Measurements from ENCODE around the gene CETN3.

The CETN3 gene

DNA sequence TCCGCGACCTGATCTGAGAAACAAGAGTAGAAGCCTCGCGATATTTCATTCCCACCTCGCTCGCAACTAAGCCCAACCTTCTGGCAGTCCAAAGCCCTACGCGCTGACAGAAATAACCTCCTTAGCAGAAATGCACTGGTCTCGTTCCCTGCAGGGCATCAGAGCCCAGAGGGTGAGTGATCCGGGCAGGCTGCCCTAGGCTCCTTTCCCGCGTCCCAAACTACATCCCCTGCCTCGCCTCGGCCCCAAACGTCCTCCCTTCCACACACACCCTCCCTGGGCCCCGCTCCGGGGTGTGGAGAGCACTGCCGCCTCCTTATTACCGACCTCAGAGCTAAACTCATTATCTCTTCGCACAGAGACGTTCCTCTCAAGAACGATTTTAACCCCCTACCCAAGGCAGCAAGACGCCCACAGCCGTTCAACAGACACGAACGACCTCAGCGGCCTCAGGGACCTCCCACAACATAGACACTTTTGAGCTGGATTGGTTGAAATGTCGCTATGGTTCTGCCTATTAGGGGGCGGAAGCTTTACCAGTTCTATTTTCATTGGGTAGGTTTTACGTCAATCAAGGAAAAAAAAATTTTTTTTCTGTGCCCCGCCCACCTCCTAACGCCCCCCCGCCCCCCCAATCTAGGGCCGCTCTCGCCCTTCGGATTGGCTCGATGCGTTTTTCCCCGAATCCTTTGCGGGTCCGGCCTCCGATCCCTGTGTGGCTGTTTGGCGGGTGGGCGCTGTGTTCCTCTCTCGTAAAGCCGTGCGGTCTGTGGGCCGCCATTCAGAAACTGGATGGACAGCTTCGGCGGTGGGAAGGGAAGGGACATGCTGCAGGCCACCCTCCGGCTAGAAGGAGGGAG is at the start of gene CETN3:
TSS of gene CETN3 (minus strand) at position 439 of the 860 bp plus-strand sequence. CDS start at position 344, 95 bp downstream.
- DNase-seq (ENCODE audit: low spot score in 2 of 2) (peak; percentile 67 to 92), ATAC-seq (peak; percentile 96)
- H3K27ac Mint-ChIP-seq: no peak within 1 kb of the TSS
- no peaks in the 10 kb centered on the region for H3K9me3 Mint-ChIP-seq
- peaks cover 32% of the 10 kb centered on the region for H3K36me3 Mint-ChIP-seq
- no peak within 1 kb of the TSS for H3K4me3 Mint-ChIP-seq
- peaks cover 13% of the 10 kb centered on the region for H3K4me1 Mint-ChIP-seq

DNA sequence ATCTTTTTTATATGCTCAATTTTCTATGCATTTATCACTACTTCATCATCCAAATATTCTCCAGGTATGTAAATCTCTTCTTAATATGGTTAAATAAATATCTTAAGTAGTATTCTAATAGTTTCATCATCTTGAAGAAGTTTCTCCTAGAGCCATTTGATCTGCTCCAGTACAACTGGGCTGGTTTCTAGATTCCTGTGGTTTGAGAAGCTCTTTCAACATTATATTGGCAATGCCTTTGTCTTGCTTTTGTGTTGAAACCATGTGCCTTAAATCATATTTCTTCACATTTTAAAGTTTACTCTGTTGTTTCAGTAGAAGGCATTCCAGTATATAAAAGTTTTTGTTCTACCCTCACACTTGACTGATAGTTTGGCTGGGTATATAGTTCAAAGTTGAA is 37.4 kb upstream of the CETN3 start:
- Mint-ChIP-seq H3K36me3 (no peaks in the 10 kb centered on the region), H3K9me3 (no peaks in the 10 kb centered on the region), H3K27ac (no peak overlapping the region), H3K4me1 (no peaks in the 10 kb centered on the region), H3K4me3 (no peak overlapping the region)
- ATAC-seq (no peak), DNase-seq (ENCODE audit: low spot score in 2 of 2) (no peak)

DNA sequence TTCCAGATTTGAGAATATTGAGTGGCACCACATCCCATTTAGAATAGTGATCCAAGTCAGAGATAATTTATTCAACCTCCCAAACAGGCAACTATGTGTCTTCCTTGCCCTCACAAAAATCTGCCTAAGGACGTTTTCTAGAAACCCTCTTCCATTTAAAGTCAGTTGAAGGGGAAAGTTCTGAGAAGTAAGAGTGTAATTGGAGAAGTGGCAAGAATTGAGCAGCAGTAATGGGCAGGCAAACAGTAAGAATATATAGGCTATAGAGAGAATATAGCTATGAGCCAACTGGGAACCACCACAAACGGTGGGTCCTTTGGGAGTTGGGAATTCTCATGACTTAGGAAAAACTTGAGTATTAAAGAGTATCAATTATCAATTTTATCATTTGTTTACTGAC is 31.1 kb upstream of the CETN3 start:
- H3K36me3 Mint-ChIP-seq: no peaks in the 10 kb centered on the region
- no peaks in the 10 kb centered on the region for H3K9me3 Mint-ChIP-seq
- H3K4me3 Mint-ChIP-seq: peak overlapping the region; percentile 64
- peaks cover 5% of the 10 kb centered on the region for H3K4me1 Mint-ChIP-seq
- ATAC-seq: no peak
- H3K27ac Mint-ChIP-seq: no peak overlapping the region
- no peak for DNase-seq (ENCODE audit: low spot score in 2 of 2)

DNA sequence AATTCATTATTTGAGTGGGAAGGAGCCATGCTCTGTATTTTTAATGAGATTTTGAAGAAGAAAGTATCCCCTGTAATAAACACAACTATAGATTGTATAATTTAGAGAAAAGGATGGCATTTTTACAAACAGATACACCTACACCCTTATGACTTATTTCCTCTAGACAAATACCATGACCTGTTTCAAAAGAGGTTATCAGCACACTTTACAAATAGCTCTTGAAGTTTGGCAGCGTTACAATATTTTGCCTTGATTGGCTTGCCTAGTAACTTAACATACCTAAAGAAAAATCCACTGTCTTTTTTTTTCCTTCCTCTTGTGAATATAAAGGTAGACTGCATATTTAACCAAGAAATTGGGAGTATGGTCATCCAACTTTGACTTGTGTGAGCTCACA is 28.5 kb upstream of the CETN3 start:
- DNase-seq (ENCODE audit: low spot score in 2 of 2) (no peak), ATAC-seq (no peak)
- H3K9me3 Mint-ChIP-seq: no peaks in the 10 kb centered on the region
- no peak overlapping the region for H3K4me3 Mint-ChIP-seq
- peak overlapping the region; percentile 0 for H3K27ac Mint-ChIP-seq
- no peaks in the 10 kb centered on the region for H3K36me3 Mint-ChIP-seq
- peaks cover 5% of the 10 kb centered on the region for H3K4me1 Mint-ChIP-seq

DNA sequence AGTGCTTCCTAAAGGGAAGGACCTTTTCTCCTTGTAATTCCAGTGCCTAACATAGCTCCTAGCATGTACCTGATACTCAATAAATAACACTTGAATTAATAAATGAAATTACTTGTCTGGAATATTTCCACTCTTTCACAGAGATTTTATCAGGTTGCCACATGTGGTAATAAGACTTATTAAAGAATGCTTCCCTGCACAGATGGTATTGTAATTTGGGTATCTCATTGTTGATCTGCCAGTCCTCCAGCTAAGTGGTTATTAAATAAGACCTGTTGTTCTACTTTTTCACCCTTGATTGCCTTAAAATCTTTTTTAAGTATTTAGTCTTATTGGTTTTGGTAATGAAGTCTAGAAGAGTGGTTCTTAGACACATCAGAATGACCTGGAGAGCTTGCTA is 28.1 kb upstream of the CETN3 start:
- Mint-ChIP-seq H3K36me3 (no peaks in the 10 kb centered on the region), H3K27ac (no peak overlapping the region), H3K4me3 (no peak overlapping the region), H3K9me3 (no peaks in the 10 kb centered on the region), H3K4me1 (peaks cover 5% of the 10 kb centered on the region)
- no peak for DNase-seq (ENCODE audit: low spot score in 2 of 2)
- no peak for ATAC-seq

DNA sequence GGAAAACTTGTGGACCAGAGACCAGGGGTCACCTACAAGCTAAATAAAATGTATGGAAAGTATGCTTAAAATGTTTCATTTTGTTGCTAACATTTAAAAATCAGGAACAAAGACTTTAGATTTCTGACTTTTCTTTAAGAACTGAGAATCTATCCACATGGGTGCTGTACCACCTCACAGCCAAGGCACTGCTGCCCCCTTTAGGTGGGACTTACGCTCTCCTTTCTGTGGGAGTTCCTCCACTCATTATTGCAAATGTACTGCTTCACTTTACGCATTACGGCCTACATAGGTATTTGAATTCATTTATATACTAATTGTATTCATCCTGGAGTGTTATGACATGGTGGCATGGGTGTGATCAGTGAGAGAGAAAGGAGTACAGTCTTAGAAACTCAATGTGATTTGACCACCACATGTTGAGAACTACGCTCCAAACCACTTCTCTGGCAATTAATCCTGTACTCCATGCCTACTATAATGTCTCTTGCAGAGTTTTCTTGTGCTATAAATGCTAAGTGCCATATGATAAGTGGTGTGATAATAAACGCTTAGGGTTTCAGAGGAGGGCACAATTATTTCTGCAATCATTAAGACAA is 24.7 kb upstream of the CETN3 start:
- Mint-ChIP-seq H3K4me1 (no peaks in the 10 kb centered on the region), H3K36me3 (no peaks in the 10 kb centered on the region), H3K27ac (no peak overlapping the region), H3K4me3 (no peak overlapping the region), H3K9me3 (no peaks in the 10 kb centered on the region)
- peak; percentile 69 for ATAC-seq
- DNase-seq (ENCODE audit: low spot score in 2 of 2): peak; percentile 7 to 66

DNA sequence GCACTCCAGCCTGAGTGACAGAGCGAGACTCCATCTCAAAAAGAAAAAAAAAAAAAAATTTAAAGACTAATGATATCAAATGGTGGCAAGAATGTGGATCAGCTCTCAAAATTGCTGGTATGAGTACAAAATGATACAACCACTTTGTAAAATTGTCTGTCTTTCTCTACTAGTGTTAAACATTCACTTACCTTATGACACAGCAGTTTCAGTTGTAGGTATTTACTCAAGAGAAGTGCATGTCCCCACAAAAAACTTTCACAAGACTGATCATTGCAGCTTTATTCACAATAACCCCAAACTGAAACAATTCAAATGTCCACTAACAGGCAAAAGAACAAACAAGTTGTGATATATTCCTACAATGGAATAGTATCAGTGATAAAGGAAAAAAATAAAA is 14.7 kb upstream of the CETN3 start:
- H3K27ac Mint-ChIP-seq: no peak overlapping the region
- ATAC-seq (peak; percentile 59), DNase-seq (ENCODE audit: low spot score in 2 of 2) (no peak)
- no peaks in the 10 kb centered on the region for H3K36me3 Mint-ChIP-seq
- H3K4me3 Mint-ChIP-seq: no peak overlapping the region
- no peaks in the 10 kb centered on the region for H3K9me3 Mint-ChIP-seq
- no peaks in the 10 kb centered on the region for H3K4me1 Mint-ChIP-seq

DNA sequence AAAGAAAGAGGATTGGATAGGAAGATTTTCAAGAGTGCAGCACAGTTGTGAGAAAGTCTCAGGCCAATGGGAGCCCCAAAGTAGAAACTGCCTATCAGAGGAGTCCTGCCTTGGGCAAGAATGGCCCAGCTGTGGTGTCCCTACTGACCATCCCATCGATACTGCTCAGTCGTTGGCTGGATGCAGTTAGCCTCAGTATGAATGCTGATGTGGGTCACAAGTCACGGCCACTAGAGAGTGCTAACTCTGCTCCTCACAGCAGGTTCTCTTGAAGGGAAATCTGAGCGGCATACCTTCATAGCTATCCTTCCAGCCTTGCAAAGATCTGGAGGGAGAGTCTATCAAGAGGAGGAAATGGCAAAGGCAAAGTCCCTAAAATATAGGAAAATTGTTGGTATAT is 11.6 kb upstream of the CETN3 start:
- Mint-ChIP-seq H3K4me1 (no peaks in the 10 kb centered on the region), H3K9me3 (no peaks in the 10 kb centered on the region), H3K36me3 (no peaks in the 10 kb centered on the region), H3K27ac (no peak overlapping the region), H3K4me3 (no peak overlapping the region)
- no peak for DNase-seq (ENCODE audit: low spot score in 2 of 2)
- no peak for ATAC-seq

DNA sequence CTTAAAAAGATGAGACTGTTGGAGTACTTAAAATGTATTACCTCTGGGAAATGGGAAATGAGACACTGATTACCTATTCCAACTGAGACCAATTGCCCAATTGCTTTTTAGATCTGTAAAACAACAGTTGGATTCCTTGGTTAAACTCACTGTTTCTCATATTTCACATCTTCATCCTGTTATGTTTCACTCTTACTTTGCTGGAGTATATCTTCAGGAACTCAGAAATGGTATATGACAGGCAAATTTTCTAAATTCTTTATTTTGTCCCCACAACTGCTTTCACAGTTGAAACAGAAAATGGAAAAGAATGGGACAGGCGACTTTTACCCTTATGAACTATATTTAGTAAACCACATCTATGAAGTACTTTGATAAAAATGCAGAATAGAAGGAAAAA is 8.7 kb upstream of the CETN3 start:
- no peak overlapping the region for H3K27ac Mint-ChIP-seq
- DNase-seq (ENCODE audit: low spot score in 2 of 2) (no peak), ATAC-seq (no peak)
- H3K36me3 Mint-ChIP-seq: no peaks in the 10 kb centered on the region
- H3K4me3 Mint-ChIP-seq: no peak overlapping the region
- H3K9me3 Mint-ChIP-seq: no peaks in the 10 kb centered on the region
- H3K4me1 Mint-ChIP-seq: no peaks in the 10 kb centered on the region

DNA sequence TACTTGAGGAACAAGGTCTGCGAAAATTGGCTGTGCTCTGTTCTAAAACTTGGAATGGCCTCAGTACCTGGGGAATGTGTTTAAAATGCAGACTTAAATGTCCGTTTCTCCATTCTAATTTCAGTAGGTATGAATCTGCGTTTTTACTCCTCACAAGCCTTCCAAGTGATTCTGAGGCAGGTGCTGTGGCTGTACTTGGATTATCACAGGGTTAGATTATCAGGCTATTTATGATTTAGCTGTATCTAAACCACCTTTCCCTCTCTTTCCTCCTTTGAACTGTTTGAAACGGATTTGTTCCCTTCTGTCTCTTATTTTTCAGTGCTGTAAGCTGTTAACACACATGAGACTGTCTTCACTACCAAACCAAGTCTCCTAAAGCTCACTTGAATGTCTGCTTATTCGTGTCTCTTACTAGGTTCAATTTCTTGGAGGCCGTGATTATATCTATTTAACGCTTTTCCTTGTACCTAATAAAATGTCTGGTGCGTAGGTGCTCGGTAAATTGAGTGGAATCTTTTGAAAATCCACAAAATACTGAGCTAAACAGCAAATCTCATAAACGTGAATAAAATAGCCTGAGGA is 714 bp upstream of the CETN3 start:
- ATAC-seq (no peak), DNase-seq (ENCODE audit: low spot score in 2 of 2) (no peak)
- no peak overlapping the region for H3K4me3 Mint-ChIP-seq

DNA sequence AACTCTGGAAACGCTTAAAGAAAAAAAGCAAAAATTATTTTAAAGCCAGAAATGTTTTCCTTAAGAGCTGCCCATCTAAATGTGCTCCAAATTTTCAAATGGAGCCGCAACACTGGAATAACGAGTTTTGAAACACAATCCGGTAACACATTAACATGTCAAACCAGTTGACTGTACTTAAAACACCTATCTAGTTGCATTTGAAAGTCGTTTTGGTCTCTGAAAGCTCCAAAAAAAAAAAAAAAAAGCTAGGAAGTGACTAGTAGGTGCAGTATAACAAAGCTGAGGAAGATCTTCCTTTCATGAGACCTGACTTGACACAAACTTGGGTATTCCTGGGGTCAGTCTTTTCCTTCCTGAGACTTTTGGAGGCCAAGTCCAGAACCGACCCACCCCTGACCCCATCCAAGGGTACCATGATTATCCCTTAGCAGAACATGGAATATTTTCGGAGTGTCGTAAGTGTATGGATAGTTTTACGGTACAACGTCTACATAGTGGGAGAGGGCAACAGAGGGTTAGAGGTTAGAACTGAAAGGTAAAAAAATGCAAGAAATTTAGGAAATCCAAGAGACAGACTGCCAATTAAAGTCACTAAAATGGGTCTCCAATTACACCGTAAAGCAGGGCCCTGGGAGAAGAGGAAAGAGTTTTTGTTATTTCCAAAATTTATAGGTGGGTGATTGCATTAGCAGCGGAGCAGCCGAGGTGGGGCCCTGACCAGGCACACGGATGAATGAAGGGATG is 812 bp downstream of the CETN3 start:
- Mint-ChIP-seq H3K27ac (no peak overlapping the region), H3K36me3 (peaks cover 39% of the 10 kb centered on the region), H3K4me1 (peaks cover 13% of the 10 kb centered on the region), H3K9me3 (no peaks in the 10 kb centered on the region), H3K4me3 (no peak overlapping the region)
- ATAC-seq (no peak), DNase-seq (ENCODE audit: low spot score in 2 of 2) (no peak)

More for the DNA sequence above, 714 bp upstream of the CETN3 start:
- no peak overlapping the region for H3K27ac Mint-ChIP-seq
- H3K4me1 Mint-ChIP-seq: peaks cover 13% of the 10 kb centered on the region
- H3K9me3 Mint-ChIP-seq: no peaks in the 10 kb centered on the region
- H3K36me3 Mint-ChIP-seq: peaks cover 24% of the 10 kb centered on the region

DNA sequence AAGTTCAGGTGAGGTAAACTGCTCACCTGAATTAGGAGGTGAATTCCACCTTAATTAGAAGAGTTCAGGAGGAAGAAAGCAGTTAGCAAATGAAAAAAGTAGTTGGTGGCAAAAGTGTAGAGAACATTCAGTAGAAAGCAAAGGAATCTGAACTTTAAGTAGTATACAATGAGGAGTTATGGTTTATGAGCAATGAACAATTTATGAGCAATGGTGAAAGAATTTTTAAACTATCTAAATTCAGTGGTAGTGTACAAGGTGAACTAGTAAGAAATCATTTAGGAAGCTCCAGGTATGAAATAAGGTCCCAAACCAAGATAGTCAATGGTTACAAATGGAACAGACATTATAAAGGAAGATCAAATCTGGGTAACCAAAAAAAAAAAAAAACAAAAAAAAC is 3.1 kb downstream of the CETN3 start:
- DNase-seq (ENCODE audit: low spot score in 2 of 2) (no peak), ATAC-seq (no peak)
- no peak overlapping the region for H3K4me3 Mint-ChIP-seq
- no peaks in the 10 kb centered on the region for H3K9me3 Mint-ChIP-seq
- H3K27ac Mint-ChIP-seq: no peak overlapping the region
- H3K4me1 Mint-ChIP-seq: peaks cover 18% of the 10 kb centered on the region
- H3K36me3 Mint-ChIP-seq: peaks cover 45% of the 10 kb centered on the region

DNA sequence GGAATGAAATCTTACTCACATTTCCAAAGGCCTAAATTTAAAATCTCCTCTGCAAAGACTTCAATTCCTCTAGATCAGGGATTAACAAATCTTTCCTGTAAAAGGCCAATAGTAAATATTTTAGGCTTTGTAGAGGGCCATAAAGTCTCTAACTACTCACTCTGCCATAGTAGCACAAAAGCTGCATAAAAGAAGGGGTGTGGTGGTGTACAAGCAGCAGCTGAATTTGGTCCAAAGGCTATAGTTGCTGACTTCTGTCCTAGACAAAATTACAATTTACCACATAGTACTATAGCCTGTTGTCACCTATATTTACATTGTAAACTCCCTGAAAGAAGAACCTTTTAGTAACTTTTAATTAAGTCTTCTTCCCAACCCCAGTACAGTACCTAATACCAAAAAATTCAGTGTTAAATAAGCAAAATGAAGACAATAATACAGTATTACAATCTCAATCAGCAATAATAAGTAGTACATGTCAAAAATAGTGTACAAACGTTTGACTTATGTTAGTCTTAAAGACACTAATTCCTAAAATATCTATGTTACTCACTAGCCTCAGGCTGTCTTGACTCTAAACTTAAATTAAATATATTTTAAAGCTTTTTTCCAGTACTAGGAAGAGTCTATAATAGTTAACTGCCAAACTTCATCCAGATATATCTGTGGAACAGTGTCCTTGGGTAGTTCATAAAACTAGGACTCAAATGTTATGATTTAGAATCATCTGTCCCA is 6.9 kb downstream of the CETN3 start:
- Mint-ChIP-seq H3K4me3 (no peak overlapping the region), H3K4me1 (peaks cover 18% of the 10 kb centered on the region), H3K36me3 (peaks cover 65% of the 10 kb centered on the region), H3K9me3 (no peaks in the 10 kb centered on the region), H3K27ac (no peak overlapping the region)
- no peak for ATAC-seq
- DNase-seq (ENCODE audit: low spot score in 2 of 2): no peak

DNA sequence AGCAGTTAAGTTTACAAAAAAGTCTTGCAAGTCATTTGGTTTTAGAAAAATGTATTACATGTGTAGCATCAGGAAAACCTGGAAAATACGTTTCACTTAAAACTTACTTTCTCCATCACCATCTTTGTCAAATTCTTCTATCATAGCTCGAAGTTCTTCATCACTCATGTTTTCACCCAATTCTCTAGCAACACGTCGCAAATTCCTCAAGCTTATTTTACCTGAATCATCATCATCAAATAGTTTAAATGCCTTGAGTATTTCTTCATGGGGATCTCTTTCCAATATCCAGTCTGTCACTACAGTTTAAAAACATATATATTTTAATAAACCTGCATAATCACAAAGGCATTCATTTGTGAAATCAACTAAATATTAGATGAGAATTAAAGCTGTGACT is 10.3 kb downstream of the CETN3 start:
- Mint-ChIP-seq H3K4me1 (peaks cover 5% of the 10 kb centered on the region), H3K9me3 (no peaks in the 10 kb centered on the region), H3K27ac (no peak overlapping the region), H3K4me3 (no peak overlapping the region), H3K36me3 (peaks cover 31% of the 10 kb centered on the region)
- ATAC-seq: no peak
- DNase-seq (ENCODE audit: low spot score in 2 of 2): no peak

DNA sequence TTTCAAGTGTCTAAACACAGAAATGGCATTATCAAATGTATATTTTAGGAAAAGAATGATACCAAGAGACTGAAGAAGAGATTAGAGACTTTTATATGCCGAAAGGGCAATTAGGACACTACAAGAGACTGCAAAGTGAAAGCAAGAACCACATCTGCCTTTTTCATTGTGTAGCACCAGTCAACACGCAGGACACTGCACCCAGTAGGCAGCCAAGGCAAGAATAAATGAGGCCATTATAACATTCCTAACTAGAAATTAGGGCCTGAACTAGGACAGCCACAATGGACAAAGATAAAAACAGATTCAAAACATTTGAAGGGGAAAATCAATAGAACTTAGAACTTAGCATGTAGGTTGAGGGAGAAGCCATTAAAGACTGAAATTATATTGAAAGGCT is 10.8 kb downstream of the CETN3 start:
- H3K27ac Mint-ChIP-seq: no peak overlapping the region
- no peaks in the 10 kb centered on the region for H3K9me3 Mint-ChIP-seq
- peaks cover 5% of the 10 kb centered on the region for H3K4me1 Mint-ChIP-seq
- ATAC-seq (no peak), DNase-seq (ENCODE audit: low spot score in 2 of 2) (no peak)
- H3K4me3 Mint-ChIP-seq: no peak overlapping the region
- H3K36me3 Mint-ChIP-seq: peaks cover 26% of the 10 kb centered on the region

All from stimulated activated effector memory CD8-positive, alpha-beta T cell treated with anti-CD3 and anti-CD28 coated beads, Interleukin-12 subunit alpha, Interleukin-12 subunit beta, amount 100 ng/mL, for 72 hours (primary cell).